ENCODE data around the gene PRKAG2.

Gene PRKAG2

DNA sequence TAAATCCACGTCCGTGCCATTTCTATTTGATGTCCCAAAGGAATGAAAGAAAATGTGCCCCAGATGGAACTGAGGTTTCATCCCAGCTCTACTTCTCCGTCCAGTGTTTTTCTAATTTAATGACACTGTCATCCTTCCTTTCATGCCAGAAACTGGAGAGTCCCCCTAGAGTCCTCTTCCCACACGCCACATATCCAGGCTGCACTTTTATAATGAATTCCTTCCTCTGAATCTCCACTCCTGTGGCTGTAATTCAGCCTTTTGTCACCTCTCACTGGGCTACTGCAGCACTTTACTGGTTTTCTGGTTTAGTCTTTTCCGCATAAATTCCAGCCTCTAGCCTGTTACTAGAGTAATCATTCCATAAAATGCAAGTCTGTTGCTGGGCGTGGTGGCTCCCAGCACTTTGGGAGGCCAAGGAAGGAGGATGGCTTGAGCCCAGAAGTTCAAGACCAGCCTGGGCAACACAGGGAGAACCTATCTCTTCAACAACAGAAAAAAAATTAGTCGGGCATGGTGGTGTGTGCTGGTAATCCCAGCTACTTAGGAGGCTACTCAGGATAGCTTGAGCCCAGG, 214.6 kb downstream of the PRKAG2 start:
- DNase-seq = no peak

DNA sequence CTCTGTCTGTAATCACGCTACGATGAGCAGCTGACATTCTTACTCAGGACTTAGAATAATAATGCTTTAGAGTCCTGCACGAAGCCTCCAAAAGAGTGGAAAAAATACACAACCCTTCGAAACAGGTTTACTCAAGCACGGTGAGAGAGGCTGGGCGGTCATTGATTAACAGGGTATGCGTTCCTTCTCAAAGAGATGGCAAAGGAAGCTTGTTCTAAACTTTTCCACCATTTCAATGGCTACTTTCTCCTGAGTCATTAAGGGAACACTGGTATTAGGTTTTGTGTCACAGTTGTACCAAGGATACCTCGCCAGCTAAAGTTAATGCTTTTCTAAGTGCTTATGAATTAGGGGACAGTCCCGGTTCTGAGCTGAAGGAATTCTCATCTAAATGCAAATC, 215.3 kb downstream of the PRKAG2 start:
- no peak for DNase-seq

DNA sequence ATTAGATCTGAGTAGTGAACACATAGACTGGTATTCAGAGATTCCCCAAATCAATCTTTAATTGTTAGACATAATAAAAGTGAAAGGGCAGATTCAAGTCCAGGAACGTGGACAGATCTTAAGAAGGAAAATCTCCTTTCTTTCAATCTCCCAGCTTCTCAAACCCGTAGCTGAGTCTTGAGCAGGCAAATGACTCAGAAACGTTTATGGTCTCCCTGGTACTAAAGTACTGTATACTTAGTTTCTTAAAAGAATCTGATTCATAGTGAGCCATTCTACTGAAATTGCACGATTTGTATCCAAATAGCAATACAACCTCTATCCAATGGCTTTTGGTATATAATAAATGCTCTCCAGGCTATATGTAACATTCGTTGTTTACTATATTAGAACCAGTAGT, 216.8 kb downstream of the PRKAG2 start:
- DNase-seq = no peak

DNA sequence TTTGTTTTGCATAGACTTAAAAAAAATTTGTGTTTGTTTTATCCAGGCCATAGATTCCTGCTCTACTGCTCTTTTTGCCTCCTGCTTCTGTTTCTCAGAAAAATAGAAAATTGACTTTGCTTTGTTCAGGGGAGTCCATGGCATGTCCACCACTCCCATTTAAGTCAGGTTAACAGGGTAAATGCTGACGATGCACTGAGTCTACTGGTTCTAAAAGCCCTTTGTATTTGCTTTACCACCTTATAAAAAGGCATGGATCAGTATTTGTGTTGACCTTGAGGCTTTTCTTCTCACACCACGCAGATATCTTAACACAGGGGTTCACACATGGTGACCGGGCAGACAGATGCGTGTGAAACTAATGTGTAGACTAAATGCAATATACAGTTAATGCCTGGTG, 217.7 kb downstream of the PRKAG2 start:
- no peak for DNase-seq

DNA sequence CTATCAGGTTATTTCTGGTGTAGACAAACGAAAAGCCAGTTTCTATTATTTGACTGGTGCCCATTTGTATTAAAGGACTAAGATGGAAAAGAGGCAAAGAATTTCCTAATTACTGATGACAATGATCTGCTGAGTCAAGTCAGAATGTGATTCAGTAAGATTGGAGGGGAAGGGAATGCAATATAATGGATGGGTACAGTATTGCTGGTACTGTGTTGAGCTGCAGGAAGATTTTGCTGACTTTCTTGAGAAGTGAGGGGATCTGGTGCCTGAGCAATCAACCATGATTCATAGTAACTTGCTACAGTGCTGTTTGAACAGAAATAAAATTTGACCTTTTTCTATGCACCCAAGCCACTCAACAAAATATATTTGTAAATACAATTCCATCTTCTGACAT, 218.1 kb downstream of the PRKAG2 start:
- DNase-seq = no peak

DNA sequence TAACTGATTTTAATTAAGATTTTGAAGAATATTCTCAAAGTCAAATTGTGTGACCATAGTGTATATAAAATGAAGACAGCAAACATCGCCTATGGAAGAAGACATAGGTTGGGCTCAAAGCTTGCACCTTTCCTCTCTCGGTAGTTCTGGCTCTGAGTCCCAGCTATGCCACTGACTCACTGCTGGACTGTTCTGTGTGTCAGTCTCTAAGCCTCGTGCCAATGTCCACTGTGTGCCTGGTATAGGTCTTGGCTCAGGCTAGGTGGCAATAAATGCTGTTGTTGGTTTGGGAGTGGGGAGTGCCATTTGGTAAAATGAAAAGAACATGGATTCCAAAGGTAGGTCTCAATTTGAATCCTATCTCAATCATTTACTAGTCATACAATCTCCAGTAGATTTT, 219.7 kb downstream of the PRKAG2 start:
- no peak for DNase-seq

DNA sequence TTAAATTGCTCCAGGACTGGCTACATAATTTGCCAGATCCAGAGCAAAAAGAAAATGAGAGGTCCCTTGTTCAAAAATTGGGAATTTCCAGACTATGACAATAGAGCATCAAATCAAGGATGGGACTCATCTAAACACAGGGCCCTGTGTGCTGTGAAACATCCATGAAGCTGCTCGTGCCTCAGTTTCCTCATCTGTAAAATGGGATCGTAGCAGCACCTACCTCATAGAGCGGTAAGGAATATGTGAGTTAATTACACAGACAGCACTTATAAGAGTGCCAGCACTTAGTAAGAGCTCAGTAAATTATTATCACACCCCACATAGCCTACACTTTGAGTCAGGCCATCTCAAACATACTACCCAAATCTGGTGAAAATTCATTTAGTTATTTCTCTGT, 221.4 kb downstream of the PRKAG2 start:
- DNase-seq = no peak

DNA sequence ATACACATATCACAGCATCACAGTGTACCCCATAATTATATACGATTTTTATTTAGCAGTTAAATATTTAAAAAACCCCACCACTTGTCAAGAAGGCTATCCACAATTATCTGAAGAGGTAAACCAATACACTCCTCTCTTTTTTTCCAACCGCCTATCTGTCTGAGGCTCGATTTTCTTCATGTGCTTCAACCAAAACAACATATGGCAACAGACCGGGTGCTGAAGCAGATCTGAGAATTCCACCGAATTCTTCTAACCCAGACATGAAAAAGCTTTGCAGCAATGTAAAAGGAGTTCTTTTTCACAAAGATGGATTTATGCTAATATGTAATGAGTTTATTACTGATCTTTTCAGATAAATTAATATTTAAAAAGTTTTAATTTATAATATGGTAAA, 224.8 kb downstream of the PRKAG2 start:
- no peak for DNase-seq

DNA sequence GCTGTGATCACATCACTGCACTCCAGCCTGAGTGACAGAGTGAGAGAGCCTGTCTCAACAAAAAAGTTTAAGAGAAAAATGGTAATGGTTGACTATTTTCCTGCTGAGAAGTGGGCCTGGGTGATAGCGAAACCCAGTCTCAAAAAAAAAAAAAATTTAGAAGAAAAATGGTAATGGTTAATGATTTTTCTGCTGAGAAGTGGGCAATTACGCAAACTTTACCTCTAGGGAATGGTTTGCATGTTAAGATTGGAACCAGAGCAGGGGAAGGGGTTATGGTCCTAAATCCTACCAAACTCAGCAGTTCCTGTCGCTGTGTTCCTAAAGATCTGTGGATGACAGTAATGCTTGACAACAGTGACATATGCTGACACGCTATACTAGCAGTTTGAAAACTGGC, 226.8 kb downstream of the PRKAG2 start:
- DNase-seq = no peak

DNA sequence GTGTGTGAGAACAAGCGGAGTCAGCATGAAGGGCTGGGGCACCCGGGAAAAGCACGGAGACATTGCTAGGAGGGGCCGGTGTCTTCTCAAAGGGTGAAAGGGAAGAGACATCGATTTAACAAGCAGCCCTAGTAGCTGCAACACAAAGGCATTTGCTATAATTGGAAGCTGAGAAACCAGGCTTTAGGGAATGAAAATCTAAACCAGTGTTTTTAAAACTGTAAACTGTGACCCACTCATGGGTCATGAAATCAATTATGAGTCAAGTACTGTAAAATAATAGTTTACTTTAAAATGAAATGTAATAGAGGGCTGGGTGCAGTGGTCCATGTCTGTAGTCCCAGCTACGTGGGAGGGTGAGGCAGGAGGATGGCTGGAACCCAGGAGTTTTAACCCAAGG, 228.5 kb downstream of the PRKAG2 start:
- DNase-seq = no peak

DNA sequence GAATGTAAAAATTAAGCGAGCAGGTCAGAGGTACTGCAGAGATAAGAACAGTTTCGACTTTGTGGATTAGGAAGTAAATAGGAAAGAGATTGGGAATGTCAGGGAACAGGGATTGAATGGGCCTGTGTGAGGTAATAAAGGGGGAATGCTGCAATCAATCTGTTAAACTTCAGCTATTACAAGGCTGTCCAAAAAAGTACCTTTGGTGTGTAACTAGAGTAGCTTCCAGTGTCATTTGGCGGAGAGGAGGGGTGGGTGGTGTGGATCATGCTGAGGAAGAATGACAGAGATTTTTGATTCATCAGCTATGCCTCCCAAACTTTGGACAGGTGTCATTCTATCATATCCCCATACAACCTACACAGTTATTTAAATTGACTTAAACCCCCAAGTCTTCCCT, 229.0 kb downstream of the PRKAG2 start:
- no peak for DNase-seq

DNA sequence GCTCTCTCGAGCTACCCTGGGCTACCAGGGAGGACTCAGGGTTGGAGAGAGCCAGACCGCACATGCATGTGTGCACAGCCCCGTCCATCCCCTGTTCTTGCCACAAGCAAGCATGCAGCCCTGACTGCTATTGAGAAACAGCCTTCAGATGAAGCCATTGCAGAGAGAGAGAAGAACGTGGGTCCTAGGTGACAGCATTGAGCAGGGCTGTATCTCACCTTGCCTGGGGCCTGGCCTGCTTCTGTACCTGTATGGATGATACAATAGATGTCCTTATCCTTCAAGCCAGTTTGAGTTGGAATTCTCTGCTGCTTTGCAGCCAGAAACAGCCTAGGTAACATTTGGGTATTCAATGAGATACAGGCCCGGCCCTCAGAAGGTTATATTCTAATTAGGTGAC, 229.9 kb downstream of the PRKAG2 start:
- DNase-seq = no peak

DNA sequence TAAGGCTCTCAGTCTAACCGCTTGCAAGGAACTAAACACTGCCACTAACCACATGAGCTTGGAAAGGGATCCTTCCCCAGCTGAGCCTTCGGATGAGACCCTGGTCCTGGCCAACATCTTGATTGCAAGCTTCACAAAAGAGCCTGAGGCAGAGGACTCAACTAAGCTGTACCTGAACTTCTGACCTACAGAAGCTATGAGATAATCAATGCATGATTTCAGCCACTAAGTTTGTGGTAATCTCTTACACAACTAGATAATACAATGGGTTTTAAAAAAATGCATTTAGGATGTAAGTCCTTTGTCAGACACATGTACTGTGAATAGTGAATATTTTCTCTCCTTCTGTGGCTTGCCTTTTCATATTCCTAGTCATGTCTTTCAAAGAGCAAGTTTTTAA, 231.6 kb downstream of the PRKAG2 start:
- no peak for DNase-seq

DNA sequence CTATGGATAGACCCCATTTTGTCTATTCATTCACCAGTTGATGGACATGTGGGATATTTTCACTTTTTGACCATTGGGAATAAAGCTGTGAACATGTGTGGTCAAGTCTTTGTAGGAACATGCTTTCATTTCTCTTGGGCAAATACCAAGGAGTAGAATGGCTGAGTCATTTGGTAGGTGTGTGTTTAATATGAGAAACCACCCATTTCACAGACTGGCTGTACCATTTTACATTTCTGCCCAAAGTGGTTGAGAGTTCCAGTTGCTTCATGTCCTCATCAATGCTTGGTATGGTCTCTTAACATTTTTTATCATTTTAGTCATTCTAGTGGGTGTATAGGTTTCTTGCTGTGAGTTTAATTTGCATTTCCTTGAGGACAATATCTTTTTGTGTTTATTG, 232.4 kb downstream of the PRKAG2 start:
- DNase-seq = no peak

DNA sequence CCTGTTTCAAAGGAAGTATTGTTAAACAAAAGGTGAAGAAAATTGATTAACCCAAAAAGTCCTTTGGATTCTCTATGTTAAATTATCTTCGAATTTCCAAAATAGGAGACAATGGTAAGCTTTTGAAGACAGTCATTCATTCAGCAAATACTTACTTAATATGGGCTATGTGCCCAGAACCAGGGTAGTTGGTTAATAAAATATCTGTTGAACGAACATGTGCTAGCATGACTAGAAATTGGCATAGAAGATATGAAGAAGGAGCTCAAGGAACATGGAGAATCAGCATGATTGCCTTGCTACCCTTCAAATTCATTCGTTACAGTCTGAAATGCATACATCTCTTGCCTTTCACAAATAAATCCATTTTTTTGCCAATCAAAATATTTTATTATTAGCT, 234.2 kb downstream of the PRKAG2 start:
- no peak for DNase-seq

DNA sequence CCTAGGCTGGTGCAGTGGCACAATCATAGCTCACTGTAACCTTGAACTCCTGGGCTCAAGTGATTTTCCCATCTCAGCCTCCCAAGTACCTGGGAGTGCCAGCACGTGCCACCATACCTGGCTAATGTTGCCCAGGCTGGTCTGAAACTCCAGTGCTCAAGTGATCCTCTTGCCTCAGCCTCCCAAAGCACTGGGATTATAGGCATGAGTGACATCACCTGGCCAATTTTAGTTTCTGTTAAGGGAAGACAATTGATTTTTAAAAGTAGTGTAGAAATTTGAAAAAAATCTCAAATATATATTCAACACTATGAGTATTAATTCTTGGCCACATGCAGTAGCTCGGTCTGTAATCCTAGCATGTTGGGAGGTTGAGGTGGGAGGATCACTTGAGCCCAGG, 235.3 kb downstream of the PRKAG2 start:
- DNase-seq = no peak

DNA sequence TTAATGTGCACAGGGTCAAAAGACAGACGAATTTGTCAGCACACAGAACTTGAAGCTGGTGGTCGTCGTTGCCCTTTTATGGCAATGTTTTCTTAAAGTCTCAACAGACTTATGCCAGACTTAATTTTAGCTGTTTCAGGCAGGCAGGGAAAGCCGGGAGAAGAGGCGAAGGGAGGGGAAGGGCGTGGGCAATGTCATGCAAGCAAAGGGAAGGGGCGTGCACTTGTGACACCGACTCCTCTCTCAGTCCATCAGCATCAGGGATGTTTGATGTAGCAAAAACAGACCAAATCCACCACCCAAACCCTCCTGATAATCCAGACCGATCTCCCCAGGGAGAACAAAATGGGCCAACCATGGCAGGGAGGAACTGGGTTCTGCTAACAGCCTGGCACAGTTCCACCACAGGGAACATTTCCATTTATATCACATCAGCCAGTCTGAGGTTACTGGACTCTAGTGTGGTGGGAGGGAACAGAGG, 239.1 kb downstream of the PRKAG2 start:
- no peak for DNase-seq

DNA sequence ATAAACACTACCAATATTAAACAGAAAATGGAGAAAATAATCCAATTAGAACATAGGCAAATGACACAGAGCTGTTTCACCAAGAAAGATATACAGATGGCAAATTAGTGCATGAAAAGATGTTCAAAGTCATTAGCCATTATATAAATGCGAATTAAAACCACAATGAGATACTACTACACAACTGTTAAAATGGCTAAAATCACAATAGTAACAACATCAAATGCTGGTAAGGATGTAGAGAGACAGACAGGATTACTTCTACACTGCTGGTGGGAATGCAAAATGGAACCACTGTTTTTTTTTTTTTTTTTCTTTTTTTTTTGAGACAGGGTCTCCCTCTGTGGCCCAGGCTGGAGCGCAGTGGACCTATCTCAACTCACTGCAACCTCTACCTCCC, 242.3 kb downstream of the PRKAG2 start:
- DNase-seq = no peak

DNA sequence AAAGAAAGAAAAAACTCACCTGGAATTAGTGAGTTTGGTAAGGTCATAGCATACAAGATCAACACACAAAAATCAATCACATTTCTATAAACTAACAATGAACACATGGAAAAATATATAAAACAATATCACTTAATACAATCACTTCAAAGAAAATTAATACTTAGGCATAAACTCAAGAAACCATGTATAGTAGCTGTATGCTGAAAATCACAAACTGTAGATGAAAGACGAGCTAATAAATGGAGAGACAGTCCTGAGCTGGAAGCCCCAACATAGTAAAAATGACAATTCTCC, 243.5 kb downstream of the PRKAG2 start:
- DNase-seq = no peak

DNA sequence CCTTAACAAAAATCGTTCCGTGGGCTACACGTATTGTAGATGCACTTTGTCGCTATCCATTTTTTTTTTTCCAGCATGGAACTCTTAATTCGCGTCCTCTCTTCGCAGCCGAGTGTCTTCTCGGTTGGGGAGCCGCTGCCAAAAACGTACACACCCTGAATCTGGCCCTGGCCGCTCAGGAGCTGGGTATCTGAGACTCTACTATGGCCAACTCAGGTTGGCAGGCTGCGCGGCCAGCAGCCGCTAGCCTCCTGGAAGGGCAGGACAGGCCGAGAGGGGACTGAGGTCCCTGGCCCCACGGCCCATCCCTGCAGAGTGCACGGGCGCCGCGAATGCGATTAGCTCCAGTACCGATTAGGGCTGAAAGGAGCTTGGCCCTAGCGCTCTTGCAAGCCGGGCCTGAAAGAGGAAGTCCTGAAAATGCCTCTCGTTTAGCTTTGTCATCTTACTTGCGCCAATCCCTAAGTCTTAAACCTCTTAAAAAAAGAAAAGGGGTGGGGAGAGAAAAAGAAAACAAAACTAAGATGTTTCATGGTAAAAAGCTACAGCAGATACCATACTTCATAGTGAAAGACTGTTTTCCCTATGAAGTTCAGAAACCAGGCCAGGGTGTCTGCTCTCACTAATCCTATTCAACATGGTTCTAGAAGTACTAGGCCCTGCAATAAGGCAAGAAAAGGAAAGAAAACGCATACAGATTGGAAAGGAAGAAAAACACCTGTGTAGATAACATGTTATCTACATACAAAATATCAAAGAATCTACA, 244.0 kb downstream of the PRKAG2 start:
- DNase-seq = peak; percentile 75

DNA sequence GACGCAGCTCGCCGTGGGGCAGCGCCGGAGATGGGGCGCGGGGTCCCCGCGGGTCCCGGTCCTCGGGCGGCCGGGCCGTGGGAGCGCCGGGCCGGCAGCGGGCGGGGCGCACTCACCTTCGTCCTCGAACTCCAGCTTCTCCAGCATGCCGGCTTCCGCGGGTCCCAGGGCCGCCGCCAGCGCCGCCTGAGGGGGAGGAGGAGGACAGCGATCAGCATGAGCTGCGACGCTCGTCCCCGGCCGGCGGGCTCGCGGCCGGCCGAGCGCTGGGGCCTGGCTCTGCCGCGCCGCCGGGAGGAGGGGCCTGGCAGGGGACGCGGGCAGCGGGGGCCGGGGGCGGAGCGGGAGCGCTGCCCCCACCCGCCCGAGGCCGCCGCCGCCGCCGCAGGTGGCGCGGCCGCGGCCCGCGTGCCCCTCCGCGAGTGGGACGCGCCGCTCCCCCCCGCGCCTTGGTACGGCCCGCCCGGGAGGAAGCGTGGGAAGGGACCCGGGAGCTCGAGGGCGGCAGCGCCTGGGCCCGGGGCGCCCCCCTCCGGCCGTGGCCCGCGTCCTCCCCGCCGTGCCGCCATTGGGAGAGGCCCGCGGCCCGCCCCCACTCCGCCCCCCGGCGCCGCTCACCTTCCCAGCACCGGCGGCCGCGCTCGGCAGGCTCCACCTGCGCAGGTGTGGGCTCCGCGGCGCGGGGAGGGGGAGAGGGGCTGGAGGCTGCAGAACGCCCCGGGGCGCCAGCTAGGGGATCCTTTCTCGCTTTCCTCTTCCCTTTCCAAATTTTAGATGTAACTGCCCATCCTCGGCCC, 244.8 kb downstream of the PRKAG2 start:
- peak; percentile 92 for DNase-seq

DNA sequence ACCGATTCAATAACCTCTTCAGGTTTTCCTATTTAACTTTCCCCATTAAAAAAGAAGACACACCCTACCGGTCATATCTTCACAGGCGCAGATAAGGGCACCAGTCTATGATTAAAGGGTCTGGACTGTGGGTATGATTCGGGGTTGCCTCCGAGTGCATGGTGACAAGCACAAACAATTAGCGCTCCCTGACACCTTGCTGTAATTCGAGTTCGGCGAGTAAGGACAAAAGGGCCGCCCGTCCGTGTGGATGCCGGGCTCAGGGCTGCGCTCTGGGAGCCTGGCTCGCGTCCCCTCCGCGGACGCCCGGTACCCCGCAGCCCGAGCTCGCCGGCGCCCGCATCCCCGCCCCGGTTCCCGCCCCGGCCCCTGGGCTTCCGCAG, 245.4 kb downstream of the PRKAG2 start:
- DNase-seq = peak; percentile 35

DNA sequence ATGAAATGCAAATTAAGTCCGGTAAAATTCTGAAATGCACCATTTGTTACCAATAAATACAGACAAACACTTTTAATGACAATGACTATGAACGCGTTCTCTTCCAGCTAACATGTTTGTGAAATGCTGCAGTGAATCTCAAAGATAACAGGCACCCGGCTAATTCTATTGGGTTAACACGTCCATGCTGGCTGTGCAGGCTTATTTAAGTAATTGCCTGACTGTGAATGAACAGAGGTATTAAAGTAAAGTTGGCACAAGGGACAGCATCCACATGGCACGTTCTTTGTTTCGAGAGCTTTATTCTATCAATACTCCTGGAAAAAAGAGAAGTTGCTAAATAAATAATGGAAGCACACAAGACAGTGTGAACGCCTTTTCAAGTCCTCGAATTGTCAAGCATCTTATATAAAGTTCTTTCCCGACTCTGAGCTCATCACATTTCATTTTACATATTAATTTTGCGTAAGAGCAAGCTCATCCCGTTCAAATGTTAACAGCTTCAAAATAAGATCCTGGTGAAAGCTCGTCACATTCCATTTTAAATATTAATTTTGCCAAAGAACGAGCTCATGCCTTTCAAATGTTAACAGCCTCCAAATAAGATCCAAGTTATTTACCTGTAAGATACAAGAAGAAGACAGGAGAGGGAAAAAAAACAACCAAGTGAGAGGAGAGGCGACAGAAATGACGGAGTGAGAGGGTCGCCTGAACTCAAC, 245.9 kb downstream of the PRKAG2 start:
- DNase-seq = no peak

DNA sequence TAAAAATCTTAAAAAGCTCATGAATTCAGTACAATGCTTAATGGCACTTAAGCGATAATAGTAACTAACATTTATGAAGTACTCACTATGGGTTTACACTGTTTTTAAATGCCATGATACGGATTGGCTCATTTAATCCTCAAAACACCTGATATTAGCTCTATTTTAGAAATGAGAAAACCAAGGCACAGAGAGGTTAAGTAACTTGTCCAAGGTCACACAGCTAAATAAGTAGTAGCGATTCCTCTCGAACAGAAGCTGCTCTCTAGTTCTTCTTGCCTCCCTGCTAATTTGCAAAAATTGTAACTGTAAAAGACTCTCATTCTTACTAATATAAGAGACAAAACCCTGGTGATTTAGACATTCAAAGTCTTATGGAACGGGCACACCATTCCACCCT, 246.6 kb downstream of the PRKAG2 start:
- no peak for DNase-seq

All from CD4-positive, alpha-beta T cell treated with Interleukin-17A for 1 hour (primary cell).